Kidney epithelial cell (primary cell): ENCODE results near the gene TNFRSF6B. TPM values are rescaled to one million over a fixed set of nuclear protein-coding genes. Genes with fewer than 3 reads are reported as not detected.
"Not testable (repeated sequence)": the region's sequence is repeated elsewhere in the genome, so short reads cannot be mapped to it uniquely, and the experiment has no call there.

ENCODE experiments used
- DNase-seq: peaks from one replicate; pipeline ENCODE4 v3.0.0-alpha.2; 2010; ENCODE audit warnings: low read depth
- H3K27me3 ChIP-seq: 2 replicates; pipeline ENCODE4 v1.6.0; 2011; ENCODE audit warnings: low read length; ENCODE audit not compliant: control insufficient read depth, insufficient read depth
- H3K36me3 ChIP-seq: 2 replicates; pipeline ENCODE4 v1.5.1; 2011; ENCODE audit warnings: low read length; ENCODE audit not compliant: control insufficient read depth, insufficient read depth
- H3K4me3 ChIP-seq: 2 replicates; pipeline ENCODE4 v1.5.1; 2011; ENCODE audit warnings: low read depth, mild to moderate bottlenecking, control low read depth, low read length
- total RNA-seq: library from RNA; depleted of rRNA; stranded (reverse); fragments of >200 nt; gene quantifications from 2 replicates; pipeline ENCODE4 v1.2.3, GENCODE V29; 2015
- TF ChIP-seq, protein P1 (sequence below): IDR thresholded peaks from 2 replicates; pipeline ENCODE4 v1.5.1; 2011; ENCODE audit warnings: mild to moderate bottlenecking, moderate library complexity, low read length, control low read depth, inconsistent platforms; ENCODE audit not compliant: insufficient read depth, poor library complexity, severe bottlenecking

Gene TNFRSF6B
- total RNA-seq, 1 donor from 2014 or later, result 97.0 TPM

GRCh38 chr20:63657937-63658748 lies 38.3 kb upstream of the TNFRSF6B start, which contains the start of gene RTEL1:
Gene RTEL1, plus strand, starts transcription at chr20:63658312. Its CDS starts 1,091 bp downstream, at chr20:63659403.
- DNase-seq, result peak; percentile 56
- TF ChIP-seq, protein P1, sequence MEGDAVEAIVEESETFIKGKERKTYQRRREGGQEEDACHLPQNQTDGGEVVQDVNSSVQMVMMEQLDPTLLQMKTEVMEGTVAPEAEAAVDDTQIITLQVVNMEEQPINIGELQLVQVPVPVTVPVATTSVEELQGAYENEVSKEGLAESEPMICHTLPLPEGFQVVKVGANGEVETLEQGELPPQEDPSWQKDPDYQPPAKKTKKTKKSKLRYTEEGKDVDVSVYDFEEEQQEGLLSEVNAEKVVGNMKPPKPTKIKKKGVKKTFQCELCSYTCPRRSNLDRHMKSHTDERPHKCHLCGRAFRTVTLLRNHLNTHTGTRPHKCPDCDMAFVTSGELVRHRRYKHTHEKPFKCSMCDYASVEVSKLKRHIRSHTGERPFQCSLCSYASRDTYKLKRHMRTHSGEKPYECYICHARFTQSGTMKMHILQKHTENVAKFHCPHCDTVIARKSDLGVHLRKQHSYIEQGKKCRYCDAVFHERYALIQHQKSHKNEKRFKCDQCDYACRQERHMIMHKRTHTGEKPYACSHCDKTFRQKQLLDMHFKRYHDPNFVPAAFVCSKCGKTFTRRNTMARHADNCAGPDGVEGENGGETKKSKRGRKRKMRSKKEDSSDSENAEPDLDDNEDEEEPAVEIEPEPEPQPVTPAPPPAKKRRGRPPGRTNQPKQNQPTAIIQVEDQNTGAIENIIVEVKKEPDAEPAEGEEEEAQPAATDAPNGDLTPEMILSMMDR, result no peak
- H3K4me3 ChIP-seq, result peak within 1 kb of the TSS; percentile 76
- H3K27me3 ChIP-seq, result no peaks in the 10 kb centered on the region
- H3K36me3 ChIP-seq, result no peaks in the 10 kb centered on the region

GRCh38 chr20:63658749-63659187 lies 37.7 kb upstream of the TNFRSF6B start:
- Histone ChIP-seq H3K36me3 (no peaks in the 10 kb centered on the region), H3K27me3 (no peaks in the 10 kb centered on the region)

GRCh38 chr20:63659370-63659769 lies 37.1 kb upstream of the TNFRSF6B start:
- H3K27me3 ChIP-seq, result no peaks in the 10 kb centered on the region
- H3K36me3 ChIP-seq, result no peaks in the 10 kb centered on the region
- H3K4me3 ChIP-seq, result peak overlapping the region; percentile 76
- TF ChIP-seq, protein P1, result no peak
- no peak for DNase-seq

More at GRCh38 chr20:63658749-63659187, 37.7 kb upstream of the TNFRSF6B start:
- H3K4me3 ChIP-seq, result peak overlapping the region; percentile 76
- no peak for DNase-seq
- TF ChIP-seq, protein P1, result no peak

DNA sequence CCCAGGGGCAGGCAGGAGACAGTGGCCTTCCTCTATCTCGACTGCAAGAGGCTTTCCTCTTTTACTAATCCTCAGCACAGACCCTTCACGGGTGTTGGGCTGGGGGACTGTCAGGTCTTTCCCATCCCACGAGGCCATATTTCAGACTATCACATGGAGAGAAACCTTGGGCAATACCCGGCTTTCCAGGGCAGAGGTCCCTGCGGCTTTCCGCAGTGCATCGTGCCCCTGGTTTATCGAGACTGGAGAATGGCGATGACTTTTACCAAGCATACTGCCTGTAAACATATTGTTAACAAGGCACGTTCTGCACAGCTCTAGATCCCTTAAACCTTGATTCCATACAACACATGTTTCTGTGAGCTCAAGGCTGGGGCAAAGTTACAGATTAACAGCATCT lies 36.3 kb upstream of the TNFRSF6B start:
- H3K36me3 ChIP-seq, DNase-seq, H3K4me3 ChIP-seq, H3K27me3 ChIP-seq: not testable (repeated sequence)

DNA sequence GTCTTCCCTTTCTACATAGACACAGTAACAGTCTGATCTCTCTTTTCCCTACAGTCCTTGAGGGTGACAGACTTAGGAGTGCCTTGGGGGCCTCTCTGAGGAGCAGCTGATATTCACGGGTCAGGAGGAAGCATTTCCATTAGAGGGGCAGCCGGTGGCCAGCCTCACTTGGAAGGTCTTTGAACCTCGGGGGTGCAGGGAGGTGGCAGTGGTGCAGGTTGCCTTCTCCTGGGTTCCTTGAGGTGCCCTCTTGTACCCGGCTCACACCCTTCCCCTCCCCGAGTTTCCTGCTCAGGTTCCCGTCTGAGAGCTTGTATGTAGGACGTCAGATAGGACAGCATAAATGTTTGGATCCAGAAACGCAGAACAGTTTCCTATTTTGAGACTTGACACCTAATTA lies 35.8 kb upstream of the TNFRSF6B start:
- Histone ChIP-seq H3K4me3 (no peak overlapping the region), H3K27me3 (no peaks in the 10 kb centered on the region), H3K36me3 (peaks cover 1% of the 10 kb centered on the region)
- TF ChIP-seq, protein P1, result no peak
- no peak for DNase-seq

GRCh38 chr20:63661108-63661507 lies 35.3 kb upstream of the TNFRSF6B start:
- H3K27me3 ChIP-seq, result no peaks in the 10 kb centered on the region
- DNase-seq, result no peak
- TF ChIP-seq, protein P1, result no peak
- H3K4me3 ChIP-seq, result no peak overlapping the region
- peaks cover 1% of the 10 kb centered on the region for H3K36me3 ChIP-seq
